ENCODE results near the gene CMTM4.

GRCh38 chr16:66660422-66661209 lies 35.9 kb downstream of the CMTM4 start:
- TF ChIP-seq CTCF (conservative IDR thresholded peaks at IDR 0.05) (peak; percentile 21; the same call in 1 of the 2 replicates), ZFX (IDR thresholded peaks at IDR 0.05) (no peak)
